NCI-H748 (cell line): Measurements from ENCODE around the gene LMLN.
"Not testable (repeated sequence)": the region's sequence is repeated elsewhere in the genome, so short reads cannot be mapped to it uniquely, and the experiment has no call there.

Experiments used
- DNase-seq: peaks from one replicate; lab custom pipeline; 2025; ENCODE audit not compliant: unreplicated experiment; lab: John Stamatoyannopoulos, UW

LMLN gene, protein sequence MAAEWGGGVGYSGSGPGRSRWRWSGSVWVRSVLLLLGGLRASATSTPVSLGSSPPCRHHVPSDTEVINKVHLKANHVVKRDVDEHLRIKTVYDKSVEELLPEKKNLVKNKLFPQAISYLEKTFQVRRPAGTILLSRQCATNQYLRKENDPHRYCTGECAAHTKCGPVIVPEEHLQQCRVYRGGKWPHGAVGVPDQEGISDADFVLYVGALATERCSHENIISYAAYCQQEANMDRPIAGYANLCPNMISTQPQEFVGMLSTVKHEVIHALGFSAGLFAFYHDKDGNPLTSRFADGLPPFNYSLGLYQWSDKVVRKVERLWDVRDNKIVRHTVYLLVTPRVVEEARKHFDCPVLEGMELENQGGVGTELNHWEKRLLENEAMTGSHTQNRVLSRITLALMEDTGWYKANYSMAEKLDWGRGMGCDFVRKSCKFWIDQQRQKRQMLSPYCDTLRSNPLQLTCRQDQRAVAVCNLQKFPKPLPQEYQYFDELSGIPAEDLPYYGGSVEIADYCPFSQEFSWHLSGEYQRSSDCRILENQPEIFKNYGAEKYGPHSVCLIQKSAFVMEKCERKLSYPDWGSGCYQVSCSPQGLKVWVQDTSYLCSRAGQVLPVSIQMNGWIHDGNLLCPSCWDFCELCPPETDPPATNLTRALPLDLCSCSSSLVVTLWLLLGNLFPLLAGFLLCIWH

DNA sequence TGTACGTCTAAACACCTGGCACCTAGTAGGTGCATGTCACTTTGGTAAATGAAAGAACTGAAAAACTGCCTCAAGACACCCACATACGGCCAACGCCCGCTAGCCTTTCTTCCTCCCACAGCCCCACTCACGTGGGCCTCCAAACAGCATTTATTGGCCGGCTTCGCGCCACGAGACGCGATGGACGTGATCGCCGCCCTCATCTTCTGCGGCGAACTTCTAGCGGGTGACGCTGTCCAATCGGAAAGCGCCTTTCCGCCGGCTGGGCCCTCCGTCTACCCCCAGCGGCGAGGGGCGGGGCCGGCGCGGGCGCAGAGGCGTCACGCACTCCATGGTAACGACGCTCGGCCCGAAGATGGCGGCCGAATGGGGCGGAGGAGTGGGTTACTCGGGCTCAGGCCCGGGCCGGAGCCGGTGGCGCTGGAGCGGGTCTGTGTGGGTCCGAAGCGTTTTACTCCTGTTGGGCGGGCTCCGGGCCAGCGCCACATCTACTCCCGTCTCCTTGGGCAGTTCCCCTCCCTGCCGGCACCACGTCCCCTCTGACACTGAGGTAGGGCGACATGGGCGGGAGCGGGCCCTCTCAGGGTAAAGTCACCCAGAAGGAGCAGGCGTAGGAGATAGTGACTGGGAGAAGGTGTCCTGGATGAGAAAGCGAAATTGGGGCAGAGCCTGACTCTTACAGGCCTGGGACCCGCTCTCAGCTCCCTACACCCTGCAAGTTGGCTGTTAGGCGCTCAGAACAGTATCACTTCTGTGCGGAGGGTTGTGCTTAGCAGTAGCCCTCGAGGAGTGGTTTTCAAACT lies at the start of gene LMLN:
Gene LMLN (plus strand): TSS at position 327 of the 803 bp plus-strand sequence. CDS start 29 bp downstream, at position 356.
- DNase-seq, result peak; percentile 93

DNA sequence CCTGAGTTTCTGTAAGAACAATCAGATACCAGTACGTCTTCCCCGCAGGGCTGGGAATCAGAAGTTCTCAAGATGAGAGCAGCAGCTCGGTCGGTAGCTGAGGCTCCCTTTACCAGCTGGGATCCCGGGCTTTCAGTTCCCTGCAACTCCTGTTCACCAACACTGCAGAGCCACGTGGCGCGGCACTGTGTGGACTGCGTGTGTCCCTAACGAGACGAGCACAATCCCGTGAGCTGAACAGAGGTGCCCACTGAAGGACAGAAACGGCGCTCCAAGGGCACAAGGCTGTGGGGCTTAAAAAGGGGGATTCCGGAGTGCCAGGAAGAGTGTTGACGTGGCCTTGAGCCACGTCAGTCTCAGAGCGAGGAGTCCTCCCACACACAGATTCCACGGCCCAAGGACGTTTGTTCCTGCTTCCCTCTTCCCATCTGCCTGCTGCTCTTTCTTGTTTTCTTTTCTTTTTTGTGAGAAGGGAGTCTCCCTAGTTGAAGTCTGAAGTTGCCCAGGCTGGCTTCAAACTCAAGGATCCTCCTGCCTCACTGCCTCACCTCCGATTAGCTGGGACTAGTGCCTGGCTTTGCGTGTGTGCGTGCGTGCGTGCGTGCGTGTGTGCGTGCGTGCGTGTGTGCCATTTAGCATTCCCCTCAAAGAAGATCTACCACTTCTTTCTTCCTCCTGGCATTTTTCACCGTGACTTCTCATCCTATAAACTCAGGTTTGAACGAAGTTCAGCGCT lies 47.1 kb upstream of the LMLN start:
- DNase-seq, result no peak

DNA sequence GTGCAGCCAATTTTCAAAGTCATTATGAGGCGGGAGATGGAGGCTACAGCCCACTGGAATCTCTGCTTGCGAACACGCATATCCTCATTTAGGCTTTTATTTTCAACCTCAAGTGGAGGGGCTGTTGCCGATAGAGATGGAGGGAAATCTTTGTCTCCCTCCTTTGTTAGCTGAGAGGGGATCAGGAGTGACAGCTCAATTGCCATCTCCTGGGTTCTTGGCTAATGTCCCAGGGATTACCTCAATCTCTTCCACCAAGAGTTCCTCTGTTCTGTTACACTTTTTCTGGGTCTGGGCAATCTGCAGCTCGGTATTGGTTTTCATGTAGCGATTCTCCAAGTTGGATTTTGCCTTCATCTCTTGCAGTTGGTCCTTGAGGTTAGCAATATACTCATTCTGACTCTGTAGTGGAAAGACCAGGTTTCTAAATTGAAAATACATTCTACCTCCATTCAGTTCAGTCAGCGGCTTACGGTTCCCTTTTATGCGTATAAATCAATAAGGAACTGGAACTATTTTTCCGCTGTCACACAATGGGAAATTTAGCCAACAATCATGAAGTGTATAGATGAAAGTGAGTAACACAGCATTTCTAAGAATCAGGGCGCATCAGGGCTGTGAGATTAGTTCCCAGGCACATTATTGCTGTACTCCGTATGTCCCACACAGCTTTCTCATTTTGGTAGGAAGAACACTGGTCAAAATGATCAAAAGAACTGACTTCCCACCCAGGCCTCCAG lies 46.2 kb upstream of the LMLN start:
- no peak for DNase-seq

DNA sequence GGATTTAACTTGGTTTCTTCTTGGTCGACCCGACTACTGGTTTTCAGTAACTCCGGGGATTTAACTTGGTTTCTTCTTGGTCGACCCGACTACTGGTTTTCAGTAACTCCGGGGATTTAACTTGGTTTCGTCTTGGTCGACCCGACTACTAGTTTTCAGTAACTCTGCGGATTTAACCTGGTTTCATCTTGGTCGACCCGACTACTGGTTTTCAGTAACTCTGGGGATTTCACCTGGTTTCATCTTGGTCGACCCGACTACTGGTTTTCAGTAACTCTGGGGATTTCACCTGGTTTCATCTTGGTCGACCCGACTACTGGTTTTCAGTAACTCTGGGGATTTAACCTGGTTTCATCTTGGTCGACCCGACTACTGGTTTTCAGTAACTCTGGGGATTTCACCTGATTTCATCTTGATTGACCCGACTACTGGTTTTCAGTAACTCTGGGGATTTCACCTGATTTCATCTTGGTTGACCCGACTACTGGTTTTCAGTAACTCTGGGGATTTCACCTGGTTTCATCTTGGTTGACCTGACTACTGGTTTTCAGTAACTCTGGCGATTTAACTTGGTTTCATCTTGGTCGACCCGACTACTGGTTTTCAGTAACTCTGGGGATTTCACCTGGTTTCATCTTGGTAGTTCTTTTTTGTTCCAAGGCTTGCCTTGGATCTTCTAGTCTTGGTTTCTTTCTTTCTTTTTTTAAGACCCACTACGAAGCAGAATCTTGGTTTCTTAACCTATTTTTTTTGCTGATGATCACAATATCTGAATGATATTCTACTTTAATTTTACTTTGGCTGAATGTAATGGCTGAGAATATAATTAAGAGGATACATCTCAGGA lies 38.4 kb upstream of the LMLN start:
- not testable (repeated sequence) for DNase-seq

DNA sequence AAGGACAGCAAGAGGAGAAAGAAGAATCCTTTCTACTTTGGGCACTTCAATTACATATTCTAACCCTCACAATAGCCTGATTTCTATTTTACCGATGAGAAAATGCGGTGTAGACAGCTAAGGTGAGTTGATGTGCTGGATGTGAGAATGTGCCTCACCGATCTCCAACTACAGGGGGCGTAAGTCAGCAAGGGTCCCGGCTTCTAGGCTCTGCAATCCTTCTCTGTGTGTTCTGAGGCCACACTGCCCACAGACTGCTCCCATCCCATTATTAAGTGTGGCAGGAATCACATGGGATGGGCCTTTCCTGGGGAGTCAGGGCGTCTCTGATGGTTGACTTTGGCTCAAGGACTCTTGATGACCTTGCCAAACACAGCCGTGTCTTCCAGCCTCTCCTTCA lies 33.6 kb upstream of the LMLN start:
- no peak for DNase-seq

DNA sequence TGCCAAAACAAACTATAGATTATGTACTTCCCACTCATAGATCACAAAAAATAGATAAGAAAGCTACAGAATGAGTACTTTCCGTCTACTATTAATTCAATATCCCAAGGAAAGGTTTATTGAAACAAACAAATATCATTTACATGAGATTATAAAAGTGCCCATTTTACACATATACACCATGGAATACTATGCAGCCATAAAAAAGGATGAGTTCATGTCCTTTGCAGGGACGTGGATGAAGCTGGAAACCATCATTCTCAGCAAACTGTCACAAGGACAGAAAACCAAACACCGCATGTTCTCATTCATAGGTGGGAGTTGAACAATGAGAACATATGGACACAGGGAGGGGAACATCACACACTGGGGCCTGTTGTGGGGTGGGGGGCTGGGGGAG lies 32.4 kb upstream of the LMLN start:
- DNase-seq, result not testable (repeated sequence)

DNA sequence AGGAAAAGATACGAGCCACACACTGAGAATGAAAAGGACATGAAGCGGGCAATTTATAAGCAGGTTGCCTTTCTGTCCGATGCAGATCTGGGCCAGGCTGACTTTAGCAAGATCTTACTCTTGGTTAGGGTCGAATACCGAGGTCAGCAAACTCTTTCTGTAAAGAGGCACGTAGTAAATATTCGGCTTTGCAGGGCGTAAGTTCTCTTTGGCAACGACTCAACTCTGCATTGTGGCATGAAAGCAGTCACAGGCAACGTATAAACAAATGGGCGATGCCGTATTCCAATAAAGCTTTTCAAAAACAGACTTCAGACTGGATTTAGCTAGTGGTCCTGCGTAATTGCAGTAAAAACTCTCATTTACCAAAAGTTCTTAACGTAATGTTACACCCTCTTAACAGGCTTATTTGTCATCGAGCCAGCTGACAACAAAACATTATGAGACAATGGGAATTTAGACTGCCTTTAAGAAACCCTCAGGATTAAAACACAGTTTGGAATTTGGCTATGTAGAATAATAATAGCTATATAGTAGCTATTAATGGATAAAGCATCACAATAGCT lies 23.1 kb upstream of the LMLN start:
- no peak for DNase-seq

DNA sequence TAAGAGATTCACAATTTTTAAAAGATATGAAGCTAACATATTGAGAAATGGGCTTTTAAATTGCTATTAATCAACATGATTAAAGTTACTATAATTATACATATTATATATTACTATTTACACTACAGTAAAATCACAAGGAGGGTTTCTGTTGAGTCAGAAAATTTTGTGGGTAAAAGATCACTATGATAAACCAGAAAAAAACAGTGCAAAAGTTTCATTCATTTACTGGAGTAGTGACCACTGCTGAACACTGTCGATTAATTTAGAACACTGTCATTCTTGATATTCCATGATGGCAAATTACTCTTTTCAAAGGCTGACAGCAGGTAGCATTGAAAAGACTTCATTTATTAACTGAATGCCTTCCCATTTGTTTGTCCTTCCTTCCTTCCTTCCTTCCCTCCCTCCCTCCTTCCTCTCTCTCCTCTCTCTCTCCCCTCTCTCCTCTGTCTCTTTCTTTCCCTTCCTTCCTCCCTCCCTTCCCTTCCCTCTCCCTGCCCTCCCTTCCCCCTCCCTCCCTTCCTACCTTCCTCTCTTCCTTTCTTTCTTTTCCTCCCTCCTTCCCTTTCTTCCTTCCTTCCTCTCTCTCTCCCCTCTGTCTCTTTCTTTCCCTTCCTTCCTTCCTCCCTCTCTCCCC lies 19.2 kb upstream of the LMLN start:
- no peak for DNase-seq

DNA sequence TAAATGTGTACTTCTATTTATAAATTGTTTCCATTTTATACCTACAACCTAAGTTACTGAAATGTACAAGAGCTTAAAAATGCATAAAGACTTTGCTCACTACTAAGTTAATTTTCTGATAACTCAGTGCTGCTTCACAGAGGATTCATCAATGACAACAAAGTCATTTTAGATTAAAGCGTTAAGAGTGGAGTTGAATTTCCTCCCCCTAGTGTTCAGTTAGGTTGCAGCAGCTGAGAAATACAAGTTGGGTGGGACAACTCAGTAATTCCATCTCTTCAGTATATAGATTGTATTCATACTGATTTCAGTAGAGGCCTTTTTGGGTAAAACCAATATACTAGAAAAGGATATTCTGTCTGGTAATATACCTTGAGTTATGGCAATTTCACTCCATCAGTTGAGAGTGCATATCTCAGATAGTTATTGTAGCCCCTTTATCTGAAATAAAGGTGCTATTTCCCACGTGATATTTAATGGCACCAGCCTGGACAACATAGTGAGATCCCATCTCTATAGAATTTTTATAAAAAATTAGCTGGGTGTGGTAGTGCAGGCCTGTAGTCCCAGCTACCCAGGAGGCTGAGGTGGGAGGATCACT lies 17.0 kb upstream of the LMLN start:
- DNase-seq, result peak; percentile 15

DNA sequence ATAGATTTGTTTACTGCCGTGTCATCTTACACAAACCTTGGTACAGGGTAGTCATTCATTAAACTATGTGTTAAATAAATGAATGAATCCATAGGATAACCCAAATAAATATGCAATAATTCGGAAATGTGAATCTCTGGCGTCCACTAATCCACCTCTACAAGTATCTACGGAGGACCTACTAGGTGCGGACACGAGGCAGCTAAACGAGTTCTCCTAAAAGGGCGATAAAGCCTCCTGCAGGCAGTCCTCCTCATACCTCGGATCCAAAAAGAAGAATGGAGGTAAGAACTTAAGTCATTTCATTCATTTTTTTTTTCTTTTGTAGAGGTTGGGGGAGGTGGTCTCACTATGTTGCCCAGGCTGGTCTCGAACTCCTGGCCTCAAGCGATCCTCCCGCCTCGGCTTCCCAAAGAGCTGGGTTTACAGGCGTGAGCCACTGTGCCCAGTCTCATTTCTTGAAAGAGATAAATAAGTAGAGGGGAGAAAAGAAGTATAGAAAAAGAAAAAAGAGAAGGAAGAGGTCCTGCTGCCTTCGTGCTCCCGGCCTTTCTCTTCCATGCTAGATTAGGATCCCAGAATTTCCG lies 10.7 kb upstream of the LMLN start:
- peak; percentile 22 for DNase-seq

DNA sequence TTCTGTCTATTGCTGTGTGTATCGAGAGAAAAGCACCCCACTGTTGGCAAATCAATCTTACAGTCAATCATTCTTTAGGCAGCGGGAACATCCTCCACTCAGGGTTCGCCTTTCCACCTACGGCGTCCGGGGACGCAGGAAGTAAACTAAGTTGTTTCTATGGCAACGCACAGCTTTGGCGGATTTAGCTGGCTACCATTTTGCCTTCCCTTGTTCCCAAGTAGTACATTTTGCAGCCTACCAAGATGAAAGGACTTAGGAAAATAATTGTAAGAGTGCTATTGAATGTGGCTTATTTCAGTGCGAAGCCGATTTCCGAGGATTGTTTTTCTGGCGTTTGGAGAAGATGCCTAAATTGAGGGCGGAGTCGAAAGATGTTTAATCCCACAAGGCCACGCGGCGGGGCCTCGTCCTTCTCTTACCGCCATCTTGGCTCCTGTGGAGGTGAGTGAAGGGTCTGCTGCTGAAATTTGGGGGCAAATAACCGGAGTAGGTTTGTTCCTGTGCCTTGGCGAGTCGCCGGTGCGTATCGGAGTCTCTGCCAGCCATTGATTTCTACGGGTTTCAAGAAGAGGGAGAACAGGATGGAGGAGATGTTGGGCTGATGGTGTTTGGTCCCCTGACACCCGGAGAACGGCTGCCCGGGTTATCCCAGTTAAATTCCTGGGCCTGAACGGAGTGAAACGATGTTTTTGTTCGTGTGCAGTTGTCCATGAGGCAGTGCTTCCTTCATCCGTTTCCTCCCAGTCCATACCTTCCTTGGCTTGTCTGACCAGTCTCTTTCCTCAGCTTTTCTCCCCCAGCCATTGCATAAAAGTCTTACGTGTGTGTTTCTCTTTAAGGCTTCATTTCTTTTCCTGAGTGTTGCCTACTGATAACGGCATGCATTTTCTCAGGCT lies 10.0 kb upstream of the LMLN start, which contains the start of gene RPL35A:
Gene RPL35A (plus strand): TSS at position 413 of the 899 bp plus-strand sequence. CDS start 778 bp downstream, outside the sequence.
- peak; percentile 94 for DNase-seq

DNA sequence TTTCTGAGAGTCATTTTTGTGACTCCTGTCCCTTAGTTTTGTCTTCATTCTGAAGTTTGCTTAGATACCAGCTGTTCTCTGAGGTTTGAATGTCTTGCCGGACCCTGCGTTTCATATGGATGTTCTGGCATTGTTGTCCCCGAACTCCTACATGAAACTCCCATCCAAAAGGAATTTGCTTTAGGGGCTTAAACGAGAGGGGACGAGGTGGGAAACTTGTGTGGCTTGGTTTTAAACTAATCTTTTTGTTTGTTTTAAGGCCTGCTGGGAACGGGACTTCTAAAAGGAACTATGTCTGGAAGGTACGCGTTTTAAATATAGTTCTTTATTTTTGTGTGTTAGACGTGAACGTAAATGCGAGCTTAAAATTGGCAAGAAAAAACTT lies 9.3 kb upstream of the LMLN start:
- DNase-seq, result peak; percentile 32

DNA sequence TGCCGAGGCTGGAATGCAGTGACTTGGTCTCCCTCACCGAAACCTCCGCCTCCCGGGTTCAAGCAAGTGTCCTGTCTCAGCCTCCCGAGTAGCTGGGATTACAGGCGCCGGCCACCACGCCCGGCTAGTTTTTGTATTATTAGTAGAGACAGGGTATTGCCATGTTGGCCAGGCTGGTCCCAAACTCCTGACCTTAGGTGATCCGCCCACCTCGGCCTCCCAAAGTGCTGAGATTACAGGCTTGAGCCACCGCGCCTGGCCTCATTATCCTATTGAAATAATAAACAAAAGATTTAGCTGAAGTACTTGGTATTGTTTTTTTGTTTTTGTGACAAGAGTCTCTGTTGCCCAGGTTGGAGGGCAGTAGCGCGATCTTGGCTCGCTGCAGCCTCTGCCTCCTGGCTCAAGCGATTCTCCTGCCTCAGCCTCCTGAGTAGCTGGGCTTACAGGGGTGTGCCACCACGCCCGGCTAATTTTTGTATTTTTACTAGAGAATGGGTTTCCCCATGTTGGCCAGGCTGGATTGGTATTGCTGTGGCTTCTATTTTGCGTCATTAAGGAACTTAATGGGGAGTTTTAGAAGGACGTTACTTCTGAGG lies 8.5 kb upstream of the LMLN start:
- no peak for DNase-seq

DNA sequence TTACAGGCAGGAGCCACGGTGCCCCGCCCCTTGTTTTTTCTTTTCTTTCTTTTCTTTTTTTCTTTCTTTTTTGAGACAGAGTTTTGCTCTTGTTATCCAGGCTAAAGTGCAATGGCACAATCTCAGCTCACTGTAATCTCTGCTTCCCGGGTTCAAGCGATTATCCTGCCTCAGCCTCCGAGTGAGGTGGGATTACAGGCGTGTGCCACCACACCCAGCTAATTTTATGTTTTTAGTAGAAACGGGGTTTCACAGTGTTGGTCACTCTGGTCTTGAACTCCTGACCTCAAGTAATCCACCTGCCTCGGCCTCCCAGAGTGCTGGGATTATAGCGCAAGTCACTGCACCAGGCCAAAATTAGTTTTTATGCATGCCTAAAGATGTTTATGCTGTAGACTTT lies 7.6 kb upstream of the LMLN start:
- DNase-seq, result no peak

DNA sequence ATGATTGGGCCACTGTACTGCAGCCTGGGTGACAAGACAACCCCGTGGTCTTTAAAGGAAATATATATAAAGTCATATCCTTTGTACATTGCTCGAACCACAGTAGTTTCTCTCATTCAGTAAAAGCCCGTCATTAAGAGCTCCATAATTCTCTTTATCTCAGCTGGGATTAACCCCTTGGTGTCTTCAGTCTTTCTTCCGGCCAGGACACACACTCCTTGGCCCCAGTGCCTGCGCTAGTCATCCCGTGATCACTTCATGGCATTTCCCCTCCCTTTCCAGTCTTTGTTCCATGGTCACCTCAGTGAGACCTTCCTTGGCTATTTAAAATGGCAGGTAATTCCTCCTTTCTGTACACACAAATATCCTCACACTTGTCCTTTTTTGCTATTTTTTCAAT lies 6.7 kb upstream of the LMLN start:
- DNase-seq, result no peak

DNA sequence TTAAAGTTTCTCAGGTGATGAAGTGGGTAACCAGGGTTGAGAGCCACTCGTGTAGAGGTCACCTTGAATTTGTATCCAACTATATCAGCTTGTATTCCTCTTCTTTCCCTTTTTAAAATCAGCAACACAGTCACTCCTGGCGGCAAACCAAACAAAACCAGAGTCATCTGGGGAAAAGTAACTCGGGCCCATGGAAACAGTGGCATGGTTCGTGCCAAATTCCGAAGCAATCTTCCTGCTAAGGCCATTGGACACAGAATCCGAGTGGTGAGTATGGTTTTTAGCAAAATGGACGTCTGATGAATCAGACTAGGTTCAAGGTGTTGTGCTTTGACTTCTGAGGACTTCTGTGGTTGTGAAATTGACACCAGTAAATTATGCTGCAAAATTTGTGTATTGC lies 6.1 kb upstream of the LMLN start:
- no peak for DNase-seq
